DMS153 (cell line): ENCODE measurements around the gene LCN10.
"Not testable (repeated sequence)": the region's sequence is repeated elsewhere in the genome, so short reads cannot be mapped to it uniquely, and the experiment has no call there.

Experiments
- DNase-seq: peaks from one replicate; lab custom pipeline; 2025; lab: John Stamatoyannopoulos, UW

The LCN10 gene

DNA sequence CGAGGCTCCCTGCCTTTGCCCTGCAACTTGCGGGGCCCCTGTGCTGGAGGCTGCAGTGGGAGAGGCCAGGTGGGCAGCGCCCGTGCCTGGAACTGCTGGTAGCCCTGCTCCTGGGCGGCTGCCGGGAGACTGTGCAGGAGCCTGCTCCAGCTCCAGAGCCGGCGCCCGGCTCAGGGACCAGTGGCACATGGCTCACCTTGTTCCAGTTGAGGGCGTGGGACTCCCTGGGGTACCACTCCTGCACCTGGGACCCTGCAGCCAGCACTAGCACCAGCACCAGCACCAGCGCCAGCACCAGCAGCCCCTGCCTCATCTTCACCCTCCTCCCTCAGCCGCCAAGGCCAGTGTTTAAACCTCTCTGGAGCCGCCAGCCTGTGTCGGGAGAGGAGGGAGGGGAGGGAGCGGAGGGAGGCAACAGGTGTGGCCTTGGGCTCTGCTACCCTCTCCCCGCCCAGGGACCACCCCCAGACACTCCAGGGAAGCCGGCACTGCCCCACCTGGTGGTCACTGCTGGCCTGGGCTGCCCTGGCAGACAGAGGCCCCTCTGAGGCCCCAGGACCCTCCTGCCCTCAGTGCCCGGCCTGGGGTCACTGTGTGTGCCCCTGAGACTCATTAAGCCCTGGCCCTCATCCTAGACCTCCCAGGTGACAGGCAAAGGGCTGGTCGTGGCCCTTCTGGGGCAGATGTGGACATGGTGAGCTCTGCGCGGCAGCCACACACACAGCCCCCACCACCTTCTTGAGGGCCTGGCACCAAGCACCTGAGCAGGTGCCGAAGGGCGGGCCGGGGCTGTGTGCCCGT is at the start of gene LCN10:
Gene LCN10 (minus strand): TSS at position 350 of the 801 bp plus-strand sequence. CDS start 37 bp downstream, at position 313.
- no peak for DNase-seq

DNA sequence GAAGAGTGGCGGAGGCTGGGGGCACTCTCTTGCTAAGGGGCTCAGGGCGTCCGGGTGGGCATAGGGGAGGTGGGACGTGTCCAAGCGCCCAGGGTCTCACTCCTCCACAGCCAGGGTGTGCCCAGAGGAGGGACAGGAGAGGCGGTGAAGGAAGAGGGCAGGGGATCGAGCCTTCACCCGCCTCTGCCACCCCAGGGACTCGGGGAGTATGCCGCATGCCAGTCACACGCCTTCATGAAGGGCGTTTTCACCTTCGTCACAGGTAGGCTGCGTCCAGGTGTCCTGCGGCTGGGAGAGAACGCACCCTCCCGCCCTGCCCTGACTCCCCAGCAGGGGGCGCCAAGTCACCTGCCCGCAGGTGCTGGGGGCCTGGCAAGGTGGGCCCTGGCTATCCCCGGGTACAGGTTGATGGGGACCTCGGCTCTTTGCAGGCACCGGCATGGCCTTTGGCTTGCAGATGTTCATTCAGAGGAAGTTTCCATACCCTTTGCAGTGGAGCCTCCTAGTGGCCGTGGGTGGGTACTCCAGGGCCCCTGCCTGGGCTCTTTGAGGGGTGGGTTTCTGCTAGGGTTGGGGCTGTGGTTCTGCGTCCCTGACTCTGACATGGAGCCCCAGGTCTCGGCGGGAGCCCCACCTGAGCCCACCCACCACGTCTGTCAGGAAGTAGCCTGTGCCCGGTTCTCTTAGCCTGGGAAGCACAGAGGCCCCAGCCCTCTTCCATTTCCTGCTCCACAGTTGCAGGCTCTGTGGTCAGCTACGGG is 49.0 kb upstream of the LCN10 start:
- DNase-seq = peak; percentile 62

DNA sequence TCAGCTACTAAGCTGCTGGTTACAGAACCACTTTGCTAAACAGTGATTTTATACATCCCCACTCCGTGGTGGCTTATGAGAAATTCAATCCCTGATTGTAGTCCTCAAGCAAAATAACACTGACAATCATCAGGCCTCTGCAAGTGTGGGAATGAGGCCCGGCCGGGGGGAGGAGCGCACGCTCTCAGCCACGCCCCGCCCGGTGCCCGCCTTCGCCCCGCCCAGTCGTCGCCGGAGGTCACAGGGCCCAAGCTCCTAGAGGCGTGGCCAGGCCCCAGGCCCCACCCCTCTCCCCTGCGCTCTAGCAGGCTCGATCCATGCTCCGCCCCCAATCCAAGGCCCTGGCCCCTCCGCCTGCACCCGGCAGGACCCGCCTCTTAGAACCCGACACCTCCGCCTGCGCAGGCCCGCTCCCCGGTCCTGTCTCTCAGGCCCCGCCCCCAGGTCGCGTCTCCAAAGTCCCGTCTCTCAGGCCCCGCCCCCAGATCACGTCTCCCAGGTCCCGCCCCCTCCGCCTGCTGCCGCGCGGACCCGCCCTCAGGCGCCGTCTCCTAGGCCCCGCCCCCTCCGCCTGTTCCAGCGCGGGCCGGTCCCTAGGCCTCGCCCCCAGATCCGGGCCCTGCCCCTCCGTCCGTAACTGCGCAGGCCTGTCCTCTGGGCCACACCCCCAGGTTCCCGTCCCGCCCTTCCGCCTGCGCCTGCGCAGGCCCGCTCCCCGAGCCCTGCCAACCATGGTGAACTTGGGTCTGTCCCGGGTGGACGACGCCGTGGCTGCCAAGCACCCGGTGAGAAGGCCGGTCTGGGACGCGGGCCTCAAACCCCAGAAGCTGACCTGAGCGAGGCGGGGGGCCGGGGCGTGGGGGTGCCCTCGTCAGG is 48.1 kb upstream of the LCN10 start, which contains the start of gene TMEM141:
Gene TMEM141 (plus strand): TSS at position 705 of the 876 bp plus-strand sequence. CDS start 27 bp downstream, at position 732.
- peak; percentile 98 for DNase-seq

- DNase-seq = no peak
Observed at GRCh38 chr9:136789523-136789937, 46.8 kb upstream of the LCN10 start.

GRCh38 chr9:136788644-136789522 is 46.1 kb upstream of the LCN10 start:
- not testable (repeated sequence) for DNase-seq

DNA sequence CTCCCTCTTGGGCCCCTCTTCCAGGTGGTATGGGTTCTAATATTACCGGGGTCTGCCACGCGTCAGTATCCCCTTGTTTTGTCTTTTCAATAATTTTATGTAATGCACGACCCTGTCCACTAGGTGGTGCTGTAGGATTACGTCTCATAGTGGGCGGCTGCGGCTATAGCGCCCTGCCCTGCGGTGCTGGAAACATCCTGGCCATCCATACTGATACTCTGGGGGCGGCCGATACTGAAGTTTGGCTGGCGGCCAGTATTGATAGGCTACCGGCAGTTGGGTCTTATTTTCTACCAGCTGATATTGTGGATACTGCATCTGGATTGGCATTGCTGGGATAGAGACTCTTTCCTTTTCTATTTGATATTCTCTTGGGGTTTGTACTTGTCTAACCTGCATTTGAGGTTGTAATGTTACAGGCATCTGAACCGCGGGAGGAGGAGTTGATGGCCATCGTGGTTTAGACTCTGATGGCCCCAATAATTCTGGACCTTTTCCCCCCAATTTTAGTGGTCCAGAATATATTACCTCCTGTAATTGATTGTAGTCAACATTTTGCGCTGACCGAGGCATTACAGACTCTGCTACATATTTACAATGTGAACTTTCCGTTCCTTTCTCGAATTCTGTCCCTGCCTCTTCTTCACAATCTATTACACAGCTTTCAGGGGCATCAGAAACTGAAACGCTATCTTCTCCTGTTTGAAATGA is 45.1 kb upstream of the LCN10 start:
- DNase-seq = no peak

- DNase-seq = not testable (repeated sequence)
Observed at GRCh38 chr9:136786983-136787382, 44.2 kb upstream of the LCN10 start.

GRCh38 chr9:136786451-136786850 is 43.7 kb upstream of the LCN10 start:
- DNase-seq = no peak

- DNase-seq = not testable (repeated sequence)
Observed at GRCh38 chr9:136785565-136786355, 43.0 kb upstream of the LCN10 start.

- DNase-seq = no peak
Observed at GRCh38 chr9:136784997-136785361, 42.2 kb upstream of the LCN10 start.

DNA sequence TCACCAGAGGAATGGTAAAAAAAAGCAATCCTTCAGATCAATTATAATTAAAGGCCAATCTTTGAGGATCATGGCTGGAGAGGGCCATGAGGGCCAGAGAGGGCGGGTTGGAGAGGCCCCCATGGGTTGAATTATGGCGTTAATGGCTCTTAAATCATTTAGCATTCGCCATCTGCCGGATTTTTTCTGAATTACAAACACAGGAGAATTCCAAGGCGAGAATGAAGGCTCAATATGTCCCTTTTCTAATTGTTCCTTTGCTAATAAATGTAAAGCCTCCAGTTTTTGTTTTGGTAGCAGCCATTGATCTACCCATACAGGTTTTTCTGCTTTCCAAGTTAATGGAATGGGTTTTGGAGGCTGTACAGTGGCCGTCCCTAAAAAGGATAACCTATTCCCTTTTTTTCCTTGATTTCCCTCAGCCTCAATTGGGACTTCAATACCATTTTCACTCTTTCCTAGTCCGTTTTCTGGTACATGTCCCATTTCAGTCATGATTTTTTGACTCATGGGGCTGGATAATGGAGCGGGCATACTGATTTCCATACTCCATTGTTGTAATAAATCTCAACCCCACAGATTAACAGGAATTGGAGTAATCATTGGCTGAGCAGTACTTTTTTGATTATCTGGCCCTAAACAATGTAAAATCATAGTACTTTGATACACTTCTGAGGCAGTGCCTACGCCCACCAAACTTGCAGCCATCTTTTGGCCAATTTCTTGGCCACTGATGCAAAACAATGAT is 41.7 kb upstream of the LCN10 start:
- DNase-seq = no peak

DNA sequence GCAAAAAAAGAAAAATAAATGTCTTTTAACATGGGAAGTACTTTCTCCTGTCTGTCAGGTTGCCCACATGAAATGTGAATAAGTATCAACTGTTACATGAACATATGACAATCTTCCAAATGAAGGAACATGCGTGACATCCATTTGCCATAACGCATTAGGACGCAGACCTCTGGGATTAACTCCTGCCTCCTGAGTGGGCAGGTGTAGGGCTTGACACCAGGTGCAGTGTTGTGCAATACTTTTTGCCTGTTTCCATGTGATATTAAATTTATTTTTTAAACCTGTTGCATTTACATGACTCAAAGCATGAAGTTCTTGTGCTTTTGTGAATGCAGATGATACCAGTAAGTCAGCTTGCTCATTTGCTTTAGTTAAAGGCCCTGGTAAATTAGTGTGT is 39.7 kb upstream of the LCN10 start:
- no peak for DNase-seq

DNA sequence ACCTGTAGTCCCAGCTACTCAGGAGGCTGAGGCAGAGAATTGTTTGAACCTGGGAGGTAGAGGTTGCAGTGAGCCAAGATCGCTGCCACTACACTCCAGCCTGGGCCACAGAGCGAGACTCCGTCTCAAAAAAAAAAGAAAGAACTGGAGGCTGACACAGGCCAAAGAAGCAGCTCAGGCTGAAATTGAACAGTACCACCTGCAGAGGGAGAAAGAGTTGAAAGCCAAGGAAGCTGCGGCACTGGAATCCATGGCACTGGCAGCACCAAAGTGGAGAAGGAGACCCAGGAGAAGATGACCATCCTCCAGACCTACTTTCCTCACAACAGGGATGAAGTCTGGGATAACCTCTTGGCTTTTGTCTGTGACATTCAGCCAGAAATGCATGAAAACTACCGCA is 37.1 kb upstream of the LCN10 start:
- DNase-seq = no peak

GRCh38 chr9:136777359-136777758 is 34.6 kb upstream of the LCN10 start:
- DNase-seq = no peak

DNA sequence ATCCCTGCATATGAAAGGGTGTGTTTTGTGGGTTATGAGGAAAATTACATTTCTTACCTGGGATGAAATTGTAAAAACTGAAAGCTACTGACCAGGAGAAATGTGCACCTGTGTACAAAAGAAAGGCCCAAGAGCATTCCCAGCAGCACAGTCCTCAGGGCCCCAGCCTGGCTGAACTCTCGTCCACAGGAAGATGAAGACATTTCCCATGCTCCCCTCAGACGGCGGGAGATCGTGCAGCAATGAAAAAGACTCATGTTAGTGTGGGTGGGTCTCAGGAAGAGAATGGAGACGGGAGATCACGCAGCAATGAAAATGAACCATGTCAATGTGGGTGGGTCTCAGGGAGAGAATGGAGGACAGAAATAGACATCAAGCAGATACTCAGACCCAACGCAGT is 34.2 kb upstream of the LCN10 start:
- DNase-seq = no peak

DNA sequence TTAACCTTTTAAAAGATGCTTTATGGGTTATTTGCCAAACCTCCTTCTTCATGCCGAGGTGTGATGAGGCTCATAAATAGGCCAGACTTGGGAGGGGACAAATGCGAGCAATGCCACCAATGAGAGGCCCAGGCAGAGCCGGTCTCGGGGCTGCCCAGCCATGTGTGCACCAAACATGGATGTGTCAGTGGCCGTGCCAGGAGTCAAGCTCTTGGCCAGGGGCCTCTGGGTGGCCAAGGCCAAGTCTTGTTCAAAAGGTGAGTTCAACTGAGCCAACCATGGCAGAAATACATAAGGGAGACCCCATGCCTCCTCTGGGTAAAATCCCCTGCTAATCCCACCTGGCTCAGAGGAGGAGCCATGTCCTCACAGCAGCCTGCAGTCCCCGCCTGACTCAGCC is 32.5 kb upstream of the LCN10 start:
- DNase-seq = no peak

GRCh38 chr9:136774416-136775045 is 31.8 kb upstream of the LCN10 start:
- no peak for DNase-seq

DNA sequence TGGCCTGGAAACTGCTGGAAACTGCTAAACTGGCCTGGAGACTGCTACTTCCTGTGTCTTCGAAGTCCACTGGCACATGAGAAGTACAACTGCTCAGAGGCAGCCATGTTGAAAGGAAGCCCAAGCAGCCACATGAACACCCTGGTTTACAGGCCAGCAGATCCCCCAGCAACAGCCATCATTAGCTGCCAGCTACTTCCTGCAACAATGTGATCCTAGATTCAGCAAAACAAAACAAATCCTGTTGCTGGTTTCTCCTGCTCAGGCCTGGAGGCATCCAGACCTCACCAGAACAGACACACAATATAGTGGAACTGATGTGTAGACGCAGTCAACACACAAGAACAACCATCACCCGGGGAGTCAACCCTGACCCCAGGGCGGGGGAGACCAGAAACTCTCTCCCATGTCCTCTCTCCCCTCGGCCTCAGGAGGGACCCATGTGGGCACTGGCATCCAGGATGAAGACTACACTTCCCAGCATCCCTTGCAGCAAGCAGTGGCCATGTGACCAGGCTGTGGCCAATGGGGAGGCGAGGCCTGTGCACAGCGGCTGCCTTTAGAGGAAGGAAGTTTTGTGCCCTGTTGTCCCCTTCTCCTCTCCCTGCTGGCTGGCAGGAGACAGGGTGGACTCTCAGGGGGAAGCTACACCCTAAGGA is 30.8 kb upstream of the LCN10 start:
- DNase-seq = no peak
